ENCODE data around the gene FHIT. TPM values are rescaled to one million over a fixed set of nuclear protein-coding genes. Genes with fewer than 3 reads are reported as not detected.

Gene FHIT
- total RNA-seq, 4 donors from 2014 or later: 3.2 to 10.9 (median 6.4) TPM

DNA sequence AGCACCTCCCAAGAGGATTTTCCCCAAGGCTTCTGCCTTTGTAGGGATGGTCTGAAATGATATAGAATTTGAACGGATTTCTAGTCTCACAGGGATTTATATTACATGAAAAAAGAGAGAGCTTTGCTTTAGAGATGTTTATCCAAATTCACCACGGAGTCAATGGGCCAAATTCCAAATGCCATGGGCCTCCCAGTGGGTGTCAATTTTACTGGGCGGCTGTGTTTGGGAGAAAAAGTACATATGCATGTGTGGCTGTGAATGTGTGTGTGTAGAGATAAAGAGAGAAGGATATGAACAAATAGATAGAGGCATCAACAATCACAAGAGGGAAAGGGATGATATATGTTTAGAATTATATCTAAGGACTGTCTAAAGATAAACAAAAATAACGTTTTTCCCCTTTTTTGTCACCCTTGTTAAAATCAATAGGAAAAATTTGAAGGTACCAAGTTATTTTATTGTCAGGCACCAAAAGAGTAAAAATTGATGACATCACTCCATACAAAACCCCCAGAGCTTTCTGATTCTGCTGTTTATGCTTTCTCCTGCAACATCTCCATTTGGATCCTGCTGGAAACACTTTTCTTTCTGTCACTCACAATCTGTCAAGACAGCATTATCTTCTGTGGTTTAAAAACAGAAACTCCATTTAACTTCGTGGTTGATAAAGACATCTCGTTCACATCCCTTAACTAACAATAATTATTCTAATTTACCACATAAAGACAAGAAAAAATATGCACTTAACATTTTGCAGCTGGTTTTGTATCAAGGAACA lies 160.7 kb downstream of the FHIT start:
- TF ChIP-seq, protein P1, sequence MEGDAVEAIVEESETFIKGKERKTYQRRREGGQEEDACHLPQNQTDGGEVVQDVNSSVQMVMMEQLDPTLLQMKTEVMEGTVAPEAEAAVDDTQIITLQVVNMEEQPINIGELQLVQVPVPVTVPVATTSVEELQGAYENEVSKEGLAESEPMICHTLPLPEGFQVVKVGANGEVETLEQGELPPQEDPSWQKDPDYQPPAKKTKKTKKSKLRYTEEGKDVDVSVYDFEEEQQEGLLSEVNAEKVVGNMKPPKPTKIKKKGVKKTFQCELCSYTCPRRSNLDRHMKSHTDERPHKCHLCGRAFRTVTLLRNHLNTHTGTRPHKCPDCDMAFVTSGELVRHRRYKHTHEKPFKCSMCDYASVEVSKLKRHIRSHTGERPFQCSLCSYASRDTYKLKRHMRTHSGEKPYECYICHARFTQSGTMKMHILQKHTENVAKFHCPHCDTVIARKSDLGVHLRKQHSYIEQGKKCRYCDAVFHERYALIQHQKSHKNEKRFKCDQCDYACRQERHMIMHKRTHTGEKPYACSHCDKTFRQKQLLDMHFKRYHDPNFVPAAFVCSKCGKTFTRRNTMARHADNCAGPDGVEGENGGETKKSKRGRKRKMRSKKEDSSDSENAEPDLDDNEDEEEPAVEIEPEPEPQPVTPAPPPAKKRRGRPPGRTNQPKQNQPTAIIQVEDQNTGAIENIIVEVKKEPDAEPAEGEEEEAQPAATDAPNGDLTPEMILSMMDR (IDR thresholded peaks at IDR 0.05): no peak
- ATAC-seq (ENCODE audit: low FRiP score) (no peak), DNase-seq (ENCODE audit: low spot score) (no peak)

DNA sequence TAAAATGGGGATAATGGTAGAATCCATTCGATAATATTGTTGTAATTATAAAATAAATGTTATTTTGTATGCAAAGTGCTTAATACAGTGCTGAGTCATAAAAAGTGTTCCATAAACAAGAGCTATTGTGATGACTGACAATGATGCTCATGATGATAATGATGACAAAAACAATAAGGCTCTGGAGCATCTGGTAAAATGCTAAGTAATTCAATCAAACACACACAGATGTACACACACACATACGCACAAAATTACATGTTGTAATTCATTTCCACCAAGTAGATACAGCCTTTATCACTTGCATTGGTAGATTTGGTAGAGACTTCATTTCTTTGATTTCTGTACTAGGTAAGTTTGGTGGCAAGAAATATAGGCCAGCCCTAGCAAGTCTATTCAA lies 163.8 kb downstream of the FHIT start:
- TF ChIP-seq, protein P1 (IDR thresholded peaks at IDR 0.05): no peak
- no peak for ATAC-seq (ENCODE audit: low FRiP score)

DNA sequence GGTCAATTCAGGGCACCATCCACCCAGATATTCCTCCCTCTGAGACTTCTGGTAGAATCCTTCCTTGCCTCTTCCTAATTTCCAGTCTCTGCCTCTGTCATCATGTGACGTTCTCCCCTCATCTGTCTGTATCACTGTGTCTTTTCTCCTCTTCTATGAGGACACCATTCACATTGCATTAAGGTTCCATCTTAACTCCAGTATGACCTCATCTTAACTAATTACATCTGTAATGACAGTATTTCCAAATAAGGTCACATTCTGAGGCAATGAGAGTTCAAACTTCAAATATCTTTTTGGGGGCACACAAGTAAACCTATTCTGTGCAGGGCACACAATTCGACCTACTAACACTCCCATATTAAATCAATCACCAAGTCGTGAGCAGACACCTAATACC lies 169.7 kb downstream of the FHIT start:
- TF ChIP-seq, protein P1 (IDR thresholded peaks at IDR 0.05): no peak
- no peak for DNase-seq (ENCODE audit: low spot score)
- ATAC-seq (ENCODE audit: low FRiP score): no peak

More for the DNA sequence above, 163.8 kb downstream of the FHIT start:
- no peak for DNase-seq (ENCODE audit: low spot score)

DNA sequence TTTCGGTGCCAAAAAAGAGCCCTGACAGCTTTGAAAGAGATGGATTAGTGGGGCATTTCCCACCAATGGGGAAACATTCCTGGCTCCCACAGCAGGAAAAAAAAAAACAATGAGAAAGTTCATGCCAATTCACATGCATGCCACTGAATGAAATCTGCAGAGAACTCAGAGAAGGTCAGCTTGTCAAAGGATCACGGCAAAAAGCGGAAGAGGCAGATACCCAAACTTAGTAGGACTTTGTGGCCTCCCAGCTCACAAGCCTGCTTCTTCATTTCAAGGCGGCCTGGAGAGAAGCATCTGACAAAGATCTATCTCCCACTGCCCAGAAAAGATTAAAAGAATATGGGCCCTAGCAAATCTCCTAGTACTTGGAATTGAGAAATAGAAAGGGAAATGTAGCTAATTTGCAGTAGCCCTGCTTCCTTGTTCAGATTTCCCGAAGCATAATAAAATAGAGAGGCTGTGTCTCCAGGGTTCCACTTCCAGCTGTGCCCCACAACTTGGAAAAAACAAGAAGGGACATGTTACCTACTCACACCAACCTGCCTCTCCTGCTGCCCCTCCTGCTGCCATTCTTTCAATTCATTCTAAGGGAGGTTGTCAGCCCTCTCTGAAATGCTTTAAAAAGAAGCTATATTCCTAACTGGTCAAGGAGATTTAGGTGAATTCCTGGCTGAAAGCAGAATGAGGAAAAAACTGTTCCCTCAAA lies 170.4 kb downstream of the FHIT start:
- no peak for ATAC-seq (ENCODE audit: low FRiP score)
- DNase-seq (ENCODE audit: low spot score): no peak
- TF ChIP-seq, protein P1 (IDR thresholded peaks at IDR 0.05): no peak

DNA sequence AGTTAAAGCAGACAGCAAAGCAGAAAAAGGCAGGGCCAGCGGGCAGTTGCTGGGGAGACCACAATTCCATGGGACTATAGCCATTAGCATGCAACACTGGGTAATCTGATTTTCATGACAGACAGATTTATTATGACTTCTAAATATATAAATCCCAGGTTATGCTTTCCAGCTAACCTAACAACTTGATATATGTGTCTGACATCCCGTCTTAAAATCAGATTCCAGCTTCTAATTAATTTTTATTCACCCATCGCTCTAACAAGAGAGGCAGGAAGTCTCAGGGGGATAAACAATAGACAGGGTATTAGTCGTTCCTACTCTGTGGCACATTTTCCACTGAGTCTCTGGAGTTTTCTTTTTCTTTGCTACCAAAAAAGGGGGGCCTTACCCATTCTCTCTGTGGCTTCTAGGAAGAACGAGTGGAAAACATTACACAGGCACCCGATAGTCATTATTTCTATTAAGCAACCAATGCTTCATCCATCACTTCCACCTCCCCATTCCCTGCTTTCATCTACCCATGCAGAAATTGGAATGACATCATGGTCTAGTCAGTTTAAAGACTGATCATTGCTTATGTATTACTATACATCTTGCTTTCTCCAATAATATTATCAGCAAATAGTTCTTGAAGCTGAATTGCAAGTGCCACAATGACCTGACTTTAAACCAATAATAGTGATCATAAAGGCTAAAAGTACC lies 173.1 kb downstream of the FHIT start:
- ATAC-seq (ENCODE audit: low FRiP score) (no peak), DNase-seq (ENCODE audit: low spot score) (no peak)
- TF ChIP-seq, protein P1 (IDR thresholded peaks at IDR 0.05): no peak

DNA sequence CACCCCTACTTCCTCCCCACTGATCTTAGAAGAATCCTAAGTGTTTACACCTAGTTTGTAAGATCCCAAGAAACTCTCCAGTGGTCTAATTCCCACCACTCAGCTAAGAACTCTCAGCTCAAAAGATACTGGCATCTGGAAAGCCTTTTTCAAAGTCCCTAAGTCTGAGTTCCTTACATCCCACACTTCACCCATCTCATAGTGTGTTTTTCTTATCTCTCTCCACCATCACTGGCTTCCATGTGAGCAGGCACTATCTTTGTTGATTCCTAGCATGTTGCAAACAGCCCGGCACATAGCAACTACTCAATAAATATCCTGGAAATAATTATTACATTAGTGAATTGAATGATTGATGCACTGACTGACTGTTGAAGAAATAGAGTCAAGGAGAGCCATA lies 173.7 kb downstream of the FHIT start:
- TF ChIP-seq, protein P1 (IDR thresholded peaks at IDR 0.05): no peak

More for the DNA sequence above, 173.7 kb downstream of the FHIT start:
- DNase-seq (ENCODE audit: low spot score) (no peak), ATAC-seq (ENCODE audit: low FRiP score) (no peak)

All from omental fat pad (tissue), 4 donors.